Measurements from ENCODE around the gene SH2D3C. TPM values are rescaled to one million over a fixed set of nuclear protein-coding genes. Genes with fewer than 3 reads are reported as not detected.

SH2D3C gene
- total and polyA plus RNA-seq, 9 donors = 1.9 to 17.0 (median 4.6) TPM

DNA sequence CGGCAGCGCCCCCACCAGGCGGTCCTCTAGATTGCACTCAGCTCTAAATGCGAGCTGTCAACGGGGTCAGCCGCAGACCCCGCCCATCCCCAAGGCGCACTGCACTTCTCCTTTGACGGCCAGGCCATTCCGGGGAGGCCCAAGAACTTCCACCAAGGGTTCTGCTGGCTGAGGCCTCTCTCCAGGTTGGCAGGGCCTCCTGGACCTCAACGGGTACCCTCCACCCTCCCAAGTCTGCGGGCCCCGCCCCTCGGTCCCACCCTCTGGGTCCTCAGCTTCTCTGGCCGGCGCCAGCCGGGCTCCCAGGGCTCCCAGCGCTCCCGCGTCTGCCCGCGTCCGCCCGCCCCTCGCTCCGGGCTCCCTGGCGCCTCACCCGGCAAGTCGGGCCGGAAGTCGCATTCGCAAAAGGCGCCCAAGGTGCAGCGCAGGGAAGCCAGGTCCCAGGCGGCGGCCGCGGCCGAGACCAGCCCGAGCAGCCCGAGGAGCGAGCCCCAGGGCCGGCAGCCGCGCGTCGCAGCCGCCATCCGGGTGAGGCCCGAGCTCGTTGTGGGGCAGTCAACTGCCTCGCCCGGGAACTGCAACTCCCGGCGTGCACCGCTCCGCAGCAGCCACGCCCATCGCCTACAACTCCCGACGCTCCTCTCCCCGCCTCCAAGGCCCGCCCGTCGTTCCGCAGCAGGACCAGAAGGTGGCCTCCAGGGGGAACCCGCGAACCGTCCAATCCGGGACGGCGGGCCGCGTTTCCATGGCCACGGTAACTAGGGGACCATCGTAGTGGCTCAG is 43.5 kb downstream of the SH2D3C start, which contains the start of gene TOR2A:
Gene TOR2A (minus strand): TSS at position 548 of the 783 bp plus-strand sequence. CDS start 24 bp downstream, at position 524.
- peak; percentile 95 to 98 (median 98) for DNase-seq
- TF ChIP-seq EP300 (IDR thresholded peaks at IDR 0.05) = no peak
- TF ChIP-seq POLR2A (IDR thresholded peaks at IDR 0.05) = peak; percentile 93
- TF ChIP-seq CTCF (IDR thresholded peaks at IDR 0.05) = peak; percentile 92 to 100 (median 100)
- Histone ChIP-seq H3K36me3 (no peaks in the 10 kb centered on the region), H3K27ac (peak within 1 kb of the TSS; percentile 80 to 88), H3K4me3 (peak within 1 kb of the TSS; percentile 88), H3K4me1 (ENCODE audit: insufficient read depth) (peaks cover 6% of the 10 kb centered on the region), H3K27me3 (no peaks in the 10 kb centered on the region), H3K9me3 (no peaks in the 10 kb centered on the region)
- WGBS, 3 donors = 0 to 1% (median 0%) methylated on average over 48 to 76 of the region's 76 CpGs
- intact Hi-C loops (cut with DNase I) = loop anchor here (1.0 to 5.0 kb wide), 10 partner anchors 47 to 187 kb away; no protein-coding TSS in a partner anchor

GRCh38 chr9:127734247-127734746 is 44.2 kb downstream of the SH2D3C start:
- peak in 1 of 5 donors; percentile 53 for DNase-seq
- Histone ChIP-seq H3K9me3 (no peaks in the 10 kb centered on the region), H3K4me1 (ENCODE audit: insufficient read depth) (peaks cover 6% of the 10 kb centered on the region), H3K4me3 (peak overlapping the region; percentile 88), H3K27ac (peak overlapping the region; percentile 80 to 88), H3K36me3 (no peaks in the 10 kb centered on the region), H3K27me3 (no peaks in the 10 kb centered on the region)
- TF ChIP-seq CTCF (IDR thresholded peaks at IDR 0.05) (no peak), EP300 (IDR thresholded peaks at IDR 0.05) (no peak), POLR2A (IDR thresholded peaks at IDR 0.05) (no peak)
- 23 to 35% (median 25%) methylated on average over 22 of the region's 22 CpGs for whole genome bisulfite sequencing, 3 donors
- intact Hi-C loops (cut with DNase I) = loop anchor here (2.0 to 5.0 kb wide), 5 partner anchors 51 to 187 kb away; no protein-coding TSS in a partner anchor

DNA sequence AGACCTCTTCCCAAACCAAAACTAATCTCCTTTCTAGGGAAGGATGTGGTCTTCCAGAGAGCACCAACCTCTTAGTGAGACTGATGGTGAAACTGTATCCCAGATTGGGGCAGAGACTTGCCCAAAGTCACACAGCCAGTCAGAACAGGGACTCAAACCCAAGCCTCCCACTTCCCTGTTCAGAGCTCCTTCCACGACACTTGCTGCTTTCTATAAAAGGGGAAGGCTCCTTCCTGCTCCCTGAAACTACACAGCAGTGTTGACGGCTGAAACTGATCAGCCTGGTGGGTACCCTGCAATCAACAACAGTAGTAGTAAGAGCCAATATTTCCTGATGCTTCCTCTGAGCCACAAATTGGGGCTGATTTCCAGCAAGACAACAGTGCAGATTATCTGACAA is 44.9 kb downstream of the SH2D3C start:
- no peaks in the 10 kb centered on the region for H3K36me3 ChIP-seq
- WGBS, 3 donors = 76 to 92% (median 88%) methylated on average over 2 of the region's 2 CpGs
- H3K4me3 ChIP-seq = no peak overlapping the region
- intact Hi-C loops (cut with DNase I) = loop anchor here (2.0 to 5.0 kb wide), 6 partner anchors 51 to 187 kb away; no protein-coding TSS in a partner anchor
- peaks cover 6% of the 10 kb centered on the region for H3K4me1 ChIP-seq (ENCODE audit: insufficient read depth)
- DNase-seq = no peak
- no peaks in the 10 kb centered on the region for H3K27me3 ChIP-seq
- H3K27ac ChIP-seq = no peak overlapping the region
- H3K9me3 ChIP-seq = no peaks in the 10 kb centered on the region
- TF ChIP-seq EP300 (IDR thresholded peaks at IDR 0.05) (no peak), CTCF (IDR thresholded peaks at IDR 0.05) (no peak), POLR2A (IDR thresholded peaks at IDR 0.05) (no peak)

DNA sequence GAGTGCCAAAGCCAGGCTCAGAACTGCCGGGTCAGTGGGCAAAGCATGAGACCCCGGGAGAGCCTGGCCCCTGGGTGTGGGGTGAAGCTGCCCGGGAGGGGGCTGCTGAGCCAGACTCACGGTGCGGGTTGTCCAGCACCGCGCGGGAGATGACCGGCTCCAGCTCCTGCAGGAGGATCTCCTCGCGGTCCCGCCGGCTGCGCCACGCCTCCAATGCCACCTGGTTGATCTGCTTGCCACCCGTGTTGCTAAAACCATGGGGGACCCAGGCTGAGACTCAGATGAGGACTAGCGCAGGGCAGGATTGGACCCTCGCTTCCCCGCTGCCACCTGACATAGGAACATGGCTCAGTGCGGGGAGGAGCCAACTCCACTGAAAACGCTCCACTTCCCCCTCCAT is 46.0 kb downstream of the SH2D3C start:
- intact Hi-C loops (cut with DNase I) = loop anchor here (2.0 to 5.0 kb wide), 3 partner anchors 140 to 145 kb away; no protein-coding TSS in a partner anchor
- no peak overlapping the region for H3K4me3 ChIP-seq
- no peaks in the 10 kb centered on the region for H3K36me3 ChIP-seq
- no peak overlapping the region for H3K27ac ChIP-seq
- H3K4me1 ChIP-seq (ENCODE audit: insufficient read depth) = peaks cover 6% of the 10 kb centered on the region
- DNase-seq = no peak
- no peaks in the 10 kb centered on the region for H3K9me3 ChIP-seq
- no peaks in the 10 kb centered on the region for H3K27me3 ChIP-seq
- 87 to 92% (median 92%) methylated on average over 21 of the region's 21 CpGs for WGBS, 3 donors
- TF ChIP-seq EP300 (IDR thresholded peaks at IDR 0.05) (no peak), POLR2A (IDR thresholded peaks at IDR 0.05) (no peak), CTCF (IDR thresholded peaks at IDR 0.05) (no peak)
